Astrocyte (in vitro differentiated cells and primary cell): ENCODE data around the gene TIGAR. TPM values are rescaled to one million over a fixed set of nuclear protein-coding genes. Genes with fewer than 3 reads are reported as not detected.
A peak's percentile ranks its signal among the peaks of the same experiment; 100 is the strongest.

Experiments
- DNase-seq: peaks from one replicate; pipeline ENCODE4 v3.0.0-alpha.2; 2010; ENCODE audit warnings: low read depth
- FAIRE-seq: peaks from 2 replicates; lab custom pipeline; 2011; peaks lifted over from hg19 to GRCh38; lab: Jason Lieb, UNC
- H2AFZ ChIP-seq: 2 replicates; pipeline ENCODE4 v1.6.0; 2012; ENCODE audit warnings: low read depth, low read length, inconsistent platforms
- H3K27ac ChIP-seq: 2 replicates; pipeline ENCODE4 v1.5.1; 2011; ENCODE audit warnings: low read depth, low read length, inconsistent platforms
- H3K27me3 ChIP-seq: 2 replicates; pipeline ENCODE4 v1.6.0; 2011; ENCODE audit warnings: low read length, inconsistent platforms; ENCODE audit not compliant: insufficient read depth
- H3K36me3 ChIP-seq: 2 replicates; pipeline ENCODE4 v1.5.1; 2011; ENCODE audit warnings: low read length, inconsistent platforms; ENCODE audit not compliant: insufficient read depth
- H3K4me1 ChIP-seq: 2 replicates; pipeline ENCODE4 v1.5.1; 2011; ENCODE audit warnings: low read length, inconsistent platforms; ENCODE audit not compliant: insufficient read depth
- H3K4me2 ChIP-seq: 2 replicates; pipeline ENCODE4 v1.6.0; 2012; ENCODE audit warnings: low read length, inconsistent platforms
- H3K4me3 ChIP-seq: 2 replicates; pipeline ENCODE4 v1.5.1; 2011; ENCODE audit warnings: low read depth, mild to moderate bottlenecking, low read length, inconsistent platforms; ENCODE audit not compliant: insufficient read depth
- H3K79me2 ChIP-seq: 2 replicates; pipeline ENCODE4 v1.6.0; 2012; ENCODE audit warnings: mild to moderate bottlenecking, low read length, inconsistent platforms; ENCODE audit not compliant: insufficient read depth
- H3K9ac ChIP-seq: 2 replicates; pipeline ENCODE4 v1.6.0; 2012; ENCODE audit warnings: mild to moderate bottlenecking, low read length, inconsistent platforms
- H3K9me3 ChIP-seq: 2 replicates; pipeline ENCODE4 v1.5.1; 2012; ENCODE audit warnings: low read depth, mild to moderate bottlenecking, low read length, inconsistent platforms; ENCODE audit not compliant: insufficient read depth
- H4K20me1 ChIP-seq: 2 replicates; pipeline ENCODE4 v1.6.0; 2012; ENCODE audit warnings: low read length, inconsistent platforms; ENCODE audit not compliant: insufficient read depth
- H3K27ac Mint-ChIP-seq: one replicate; pipeline ENCODE4 v1.8.0; 2021; ENCODE audit warnings: mild to moderate bottlenecking, mixed read lengths; ENCODE audit not compliant: unreplicated experiment
- H3K27me3 Mint-ChIP-seq: one replicate; pipeline ENCODE4 v1.8.0; 2021; ENCODE audit warnings: low read depth, mixed read lengths; ENCODE audit not compliant: unreplicated experiment
- H3K36me3 Mint-ChIP-seq: one replicate; pipeline ENCODE4 v1.8.0; 2021; ENCODE audit warnings: low read depth, mixed read lengths; ENCODE audit not compliant: unreplicated experiment
- H3K4me1 Mint-ChIP-seq: one replicate; pipeline ENCODE4 v1.8.0; 2021; ENCODE audit warnings: low read depth, mixed read lengths; ENCODE audit not compliant: unreplicated experiment
- H3K4me3 Mint-ChIP-seq: one replicate; pipeline ENCODE4 v1.8.0; 2021; ENCODE audit warnings: mild to moderate bottlenecking, moderate library complexity, mixed read lengths; ENCODE audit not compliant: unreplicated experiment
- H3K9me3 Mint-ChIP-seq: one replicate; pipeline ENCODE4 v1.8.0; 2021; ENCODE audit warnings: mild to moderate bottlenecking, mixed read lengths; ENCODE audit not compliant: unreplicated experiment
- CTCF ChIP-seq: IDR thresholded peaks from 2 replicates; pipeline ENCODE4 v1.5.1; 2011; ENCODE audit warnings: low read depth, mild to moderate bottlenecking, inconsistent platforms, low read length, moderate library complexity; ENCODE audit not compliant: insufficient read depth
- EZH2 ChIP-seq: IDR thresholded peaks from 2 replicates; pipeline ENCODE4 v1.6.1; 2012; ENCODE audit warnings: mild to moderate bottlenecking, low read length, inconsistent platforms; ENCODE audit not compliant: insufficient read depth
- total RNA-seq: library from RNA; stranded (reverse); gene quantifications from 2 replicates; pipeline ENCODE4 v1.2.1, GENCODE V29; 2021

The TIGAR gene
- total RNA-seq, 1 donor from 2014 or later, result 91.7 TPM

- no peak overlapping the region for H3K9ac ChIP-seq
- no peak overlapping the region for H3K4me2 ChIP-seq
- no peak overlapping the region for H2AFZ ChIP-seq
- no peaks in the 10 kb centered on the region for H3K4me1 ChIP-seq
- Mint-ChIP-seq H3K27ac (peak overlapping the region; percentile 23), H3K27me3 (no peaks in the 10 kb centered on the region), H3K4me1 (peaks cover 20% of the 10 kb centered on the region), H3K4me3 (no peak overlapping the region), H3K9me3 (no peaks in the 10 kb centered on the region), H3K36me3 (peaks cover 28% of the 10 kb centered on the region)
- H3K36me3 ChIP-seq, result peaks cover 7% of the 10 kb centered on the region
- no peak overlapping the region for H3K4me3 ChIP-seq
- FAIRE-seq, result no peak
- TF ChIP-seq EZH2, result no peak
- no peak for TF ChIP-seq CTCF
- no peak overlapping the region for H3K27ac ChIP-seq
- H4K20me1 ChIP-seq, result peaks cover 73% of the 10 kb centered on the region
- H3K27me3 ChIP-seq, result no peaks in the 10 kb centered on the region
- DNase-seq, result no peak
- H3K9me3 ChIP-seq, result no peaks in the 10 kb centered on the region
- peaks cover 69% of the 10 kb centered on the region for H3K79me2 ChIP-seq
Measured at GRCh38 chr12:4331221-4331620, 10.2 kb downstream of the TIGAR start.

GRCh38 chr12:4331842-4332241 is 10.8 kb downstream of the TIGAR start:
- H3K27ac ChIP-seq, result no peak overlapping the region
- peaks cover 11% of the 10 kb centered on the region for H3K36me3 ChIP-seq
- H3K9ac ChIP-seq, result no peak overlapping the region
- H3K4me3 Mint-ChIP-seq, result no peak overlapping the region
- H3K4me3 ChIP-seq, result no peak overlapping the region
- no peak overlapping the region for H3K4me2 ChIP-seq
- H3K4me1 ChIP-seq, result no peaks in the 10 kb centered on the region
- no peaks in the 10 kb centered on the region for H3K9me3 ChIP-seq
- FAIRE-seq (no peak), DNase-seq (no peak)
- peaks cover 63% of the 10 kb centered on the region for H3K79me2 ChIP-seq
- peaks cover 32% of the 10 kb centered on the region for H3K36me3 Mint-ChIP-seq
- no peaks in the 10 kb centered on the region for H3K27me3 Mint-ChIP-seq
- H4K20me1 ChIP-seq, result peaks cover 72% of the 10 kb centered on the region
- peak overlapping the region; percentile 56 for H3K27ac Mint-ChIP-seq
- peaks cover 17% of the 10 kb centered on the region for H3K4me1 Mint-ChIP-seq
- no peaks in the 10 kb centered on the region for H3K9me3 Mint-ChIP-seq
- H2AFZ ChIP-seq, result no peak overlapping the region
- TF ChIP-seq EZH2 (no peak), CTCF (no peak)
- H3K27me3 ChIP-seq, result no peaks in the 10 kb centered on the region

GRCh38 chr12:4346931-4347330 is 25.9 kb downstream of the TIGAR start:
- Histone ChIP-seq H3K27me3 (no peaks in the 10 kb centered on the region), H3K79me2 (no peaks in the 10 kb centered on the region), H3K4me3 (no peak overlapping the region), H4K20me1 (no peaks in the 10 kb centered on the region), H3K9ac (no peak overlapping the region), H3K4me1 (no peaks in the 10 kb centered on the region), H3K9me3 (no peaks in the 10 kb centered on the region), H2AFZ (no peak overlapping the region), H3K27ac (no peak overlapping the region), H3K4me2 (no peak overlapping the region), H3K36me3 (peaks cover 11% of the 10 kb centered on the region)
- peaks cover 17% of the 10 kb centered on the region for H3K9me3 Mint-ChIP-seq
- H3K36me3 Mint-ChIP-seq, result peaks cover 50% of the 10 kb centered on the region
- H3K4me3 Mint-ChIP-seq, result no peak overlapping the region
- TF ChIP-seq CTCF (no peak), EZH2 (no peak)
- no peaks in the 10 kb centered on the region for H3K27me3 Mint-ChIP-seq
- FAIRE-seq (no peak), DNase-seq (no peak)
- no peak overlapping the region for H3K27ac Mint-ChIP-seq
- peaks cover 3% of the 10 kb centered on the region for H3K4me1 Mint-ChIP-seq
